ENCODE data around the gene IL1RN. TPM values are rescaled to one million over a fixed set of nuclear protein-coding genes. Genes with fewer than 3 reads are reported as not detected.
A peak's percentile ranks its signal among the peaks of the same experiment; 100 is the strongest.

Gene IL1RN
- total and polyA plus RNA-seq, 2 of the 13 experiments (the other 11 are each of a cell fraction or from before 2014, with no cell fraction given): 21.2 to 101 TPM

DNA sequence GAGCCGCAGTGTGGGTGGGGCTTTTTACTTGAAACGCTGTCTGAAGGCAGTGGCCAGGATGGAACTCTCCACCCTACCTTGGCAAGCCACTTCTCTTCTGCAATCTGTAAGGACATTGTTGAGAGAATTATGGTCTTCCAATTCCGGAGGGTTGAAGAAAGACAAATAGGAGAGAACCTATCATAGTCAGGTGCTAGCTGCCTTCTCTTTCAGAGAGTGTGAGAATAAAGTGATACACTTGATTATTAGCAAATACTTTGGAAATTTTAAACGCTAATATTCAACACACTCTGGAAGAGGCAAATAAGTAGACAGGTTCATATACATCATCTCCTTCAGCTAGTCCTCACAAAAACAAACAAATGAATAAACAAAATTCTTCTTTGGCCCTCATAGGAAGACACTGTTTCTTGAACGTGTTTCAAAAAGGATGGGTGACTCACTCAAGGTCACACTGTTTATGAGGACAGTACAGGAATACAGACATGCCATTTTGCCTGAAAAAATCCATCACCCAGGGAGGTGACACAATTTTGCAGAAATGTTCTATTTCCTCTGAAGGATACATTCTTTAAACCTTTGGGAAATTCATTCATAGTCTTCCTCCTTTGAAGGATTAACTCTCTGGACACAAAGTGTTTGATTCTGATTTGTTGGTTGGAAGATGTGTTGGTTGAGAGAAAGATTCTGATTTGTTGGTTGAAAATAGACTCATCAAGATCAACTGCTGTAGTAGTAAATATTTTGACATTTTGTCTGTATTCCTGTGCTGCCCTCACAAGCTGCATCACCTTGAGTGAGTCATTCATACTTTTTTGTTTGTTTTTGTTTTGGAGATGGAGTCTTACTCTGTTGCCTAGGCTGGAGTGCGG is 2.2 kb upstream of the IL1RN start:
- peak overlapping the region; percentile 92 for H3K27ac ChIP-seq (ENCODE audit: extremely low read length, insufficient read depth, low read length)
- 34% methylated on average over 6 of the region's 6 CpGs for WGBS (ENCODE audit: low lambda C conversion rate)
- intact Hi-C loops (cut with micrococcal nuclease; ENCODE audit: unreplicated experiment) (no loop called here), in situ Hi-C loops (cut with HindIII; ENCODE audit: extremely low pct_ligation_motif_present, low pct_unique_long_range_greater_than_20kb) (no loop called here)
- H2AFZ ChIP-seq (ENCODE audit: low read length): no peak overlapping the region
- no peak for FAIRE-seq
- H3K4me2 ChIP-seq (ENCODE audit: low read depth, low read length): peak overlapping the region; percentile 95
- POLR2A ChIA-PET: interaction anchor here (1.0 to 5.8 kb wide), 8 partner anchors 11 to 55 kb away, joined by 3 to 45 read pairs (median 6); partner anchors contain the start of gene PSD4
- H3K9ac ChIP-seq (ENCODE audit: insufficient read depth, low read depth, low read length): 0 out of 2 replicates have a peak overlapping the region, but pooled peaks have one; percentile 88
- H3K79me2 ChIP-seq (ENCODE audit: insufficient read depth, low read length): peaks cover 27% of the 10 kb centered on the region
- H3K4me3 ChIP-seq (replicated peaks in 1 of 3; ENCODE audit: insufficient read depth in 1 of 3, low read depth in 2 of 3, low read length in 3 of 3): 0 out of 6 replicates have a peak overlapping the region, but pooled peaks of 1 of the 3 experiments have one; percentile 77
- DNase-seq (ENCODE audit: low spot score): peak; percentile 74
- no peaks in the 10 kb centered on the region for H3K9me3 ChIP-seq (ENCODE audit: low read length)
- peaks cover 10 to 12% of the 10 kb centered on the region in 2 experiments; a peak in 4 of 5 replicates for H3K36me3 ChIP-seq (replicated peaks in 1 of 2; ENCODE audit: control insufficient read depth in 1 of 2, insufficient read depth in 2 of 2, low read length in 2 of 2)
- H3K27me3 ChIP-seq (ENCODE audit: control insufficient read depth in 1 of 2, insufficient read depth in 2 of 2, low read length in 2 of 2): no peaks in the 10 kb centered on the region; a peak in 1 of 5 replicates
- BruUV-seq (replicated peaks): no TSS peak
- CTCF ChIA-PET (ENCODE audit: low intra/inter-chr PET ratio, low total read pairs): no interaction called here
- no peak for ATAC-seq
- H3K4me1 ChIP-seq (ENCODE audit: insufficient read depth, low read length): peaks cover 89% of the 10 kb centered on the region
- no peaks in the 10 kb centered on the region for H4K20me1 ChIP-seq (ENCODE audit: insufficient read depth, low read length)
- TF ChIP-seq CENPT (CRISPR knock-in tag; IDR thresholded peaks at IDR 0.05; ENCODE audit: low read depth): no peak
- TF ChIP-seq, protein P1, sequence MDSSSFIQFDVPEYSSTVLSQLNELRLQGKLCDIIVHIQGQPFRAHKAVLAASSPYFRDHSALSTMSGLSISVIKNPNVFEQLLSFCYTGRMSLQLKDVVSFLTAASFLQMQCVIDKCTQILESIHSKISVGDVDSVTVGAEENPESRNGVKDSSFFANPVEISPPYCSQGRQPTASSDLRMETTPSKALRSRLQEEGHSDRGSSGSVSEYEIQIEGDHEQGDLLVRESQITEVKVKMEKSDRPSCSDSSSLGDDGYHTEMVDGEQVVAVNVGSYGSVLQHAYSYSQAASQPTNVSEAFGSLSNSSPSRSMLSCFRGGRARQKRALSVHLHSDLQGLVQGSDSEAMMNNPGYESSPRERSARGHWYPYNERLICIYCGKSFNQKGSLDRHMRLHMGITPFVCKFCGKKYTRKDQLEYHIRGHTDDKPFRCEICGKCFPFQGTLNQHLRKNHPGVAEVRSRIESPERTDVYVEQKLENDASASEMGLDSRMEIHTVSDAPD (CRISPR knock-in tag; IDR thresholded peaks at IDR 0.05): no peak
- TF ChIP-seq RARA (CRISPR knock-in tag; IDR thresholded peaks at IDR 0.05): peak; percentile 52
- TF ChIP-seq IKZF1 (IDR thresholded peaks at IDR 0.05): no peak
- peak; percentile 25 for TF ChIP-seq DRAP1 (CRISPR knock-in tag; IDR thresholded peaks at IDR 0.05)
- TF ChIP-seq ZNF772 (CRISPR knock-in tag; IDR thresholded peaks at IDR 0.05): no peak
- no peak for TF ChIP-seq LCORL (IDR thresholded peaks at IDR 0.05)
- TF ChIP-seq LCORL (CRISPR knock-in tag; IDR thresholded peaks at IDR 0.05): peak; percentile 57; the same call in 1 of the 2 replicates
- no peak for TF ChIP-seq SP5 (CRISPR knock-in tag; IDR thresholded peaks at IDR 0.05; ENCODE audit: borderline replicate concordance, low read depth)
- no peak for TF ChIP-seq ZNF713 (CRISPR knock-in tag; IDR thresholded peaks at IDR 0.05)
- TF ChIP-seq, protein P2, sequence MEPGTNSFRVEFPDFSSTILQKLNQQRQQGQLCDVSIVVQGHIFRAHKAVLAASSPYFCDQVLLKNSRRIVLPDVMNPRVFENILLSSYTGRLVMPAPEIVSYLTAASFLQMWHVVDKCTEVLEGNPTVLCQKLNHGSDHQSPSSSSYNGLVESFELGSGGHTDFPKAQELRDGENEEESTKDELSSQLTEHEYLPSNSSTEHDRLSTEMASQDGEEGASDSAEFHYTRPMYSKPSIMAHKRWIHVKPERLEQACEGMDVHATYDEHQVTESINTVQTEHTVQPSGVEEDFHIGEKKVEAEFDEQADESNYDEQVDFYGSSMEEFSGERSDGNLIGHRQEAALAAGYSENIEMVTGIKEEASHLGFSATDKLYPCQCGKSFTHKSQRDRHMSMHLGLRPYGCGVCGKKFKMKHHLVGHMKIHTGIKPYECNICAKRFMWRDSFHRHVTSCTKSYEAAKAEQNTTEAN (CRISPR knock-in tag; conservative IDR thresholded peaks at IDR 0.05): 0 out of 2 replicates have a peak, but pooled peaks have one; percentile 26
- TF ChIP-seq, protein P3, sequence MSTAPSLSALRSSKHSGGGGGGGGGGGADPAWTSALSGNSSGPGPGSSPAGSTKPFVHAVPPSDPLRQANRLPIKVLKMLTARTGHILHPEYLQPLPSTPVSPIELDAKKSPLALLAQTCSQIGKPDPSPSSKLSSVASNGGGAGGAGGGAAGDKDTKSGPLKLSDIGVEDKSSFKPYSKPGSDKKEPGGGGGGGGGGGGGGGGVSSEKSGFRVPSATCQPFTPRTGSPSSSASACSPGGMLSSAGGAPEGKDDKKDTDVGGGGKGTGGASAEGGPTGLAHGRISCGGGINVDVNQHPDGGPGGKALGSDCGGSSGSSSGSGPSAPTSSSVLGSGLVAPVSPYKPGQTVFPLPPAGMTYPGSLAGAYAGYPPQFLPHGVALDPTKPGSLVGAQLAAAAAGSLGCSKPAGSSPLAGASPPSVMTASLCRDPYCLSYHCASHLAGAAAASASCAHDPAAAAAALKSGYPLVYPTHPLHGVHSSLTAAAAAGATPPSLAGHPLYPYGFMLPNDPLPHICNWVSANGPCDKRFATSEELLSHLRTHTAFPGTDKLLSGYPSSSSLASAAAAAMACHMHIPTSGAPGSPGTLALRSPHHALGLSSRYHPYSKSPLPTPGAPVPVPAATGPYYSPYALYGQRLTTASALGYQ (CRISPR knock-in tag; IDR thresholded peaks at IDR 0.05): no peak; the same call in 1 of the 2 replicates
- no peak for TF ChIP-seq GABPA (IDR thresholded peaks at IDR 0.05; ENCODE audit: low read depth, low read length)
- TF ChIP-seq GABPA (CRISPR knock-in tag; IDR thresholded peaks at IDR 0.05; ENCODE audit: low read depth): no peak
- TF ChIP-seq ZNF274 (CRISPR knock-in tag; IDR thresholded peaks at IDR 0.05): no peak
- TF ChIP-seq, protein P4, sequence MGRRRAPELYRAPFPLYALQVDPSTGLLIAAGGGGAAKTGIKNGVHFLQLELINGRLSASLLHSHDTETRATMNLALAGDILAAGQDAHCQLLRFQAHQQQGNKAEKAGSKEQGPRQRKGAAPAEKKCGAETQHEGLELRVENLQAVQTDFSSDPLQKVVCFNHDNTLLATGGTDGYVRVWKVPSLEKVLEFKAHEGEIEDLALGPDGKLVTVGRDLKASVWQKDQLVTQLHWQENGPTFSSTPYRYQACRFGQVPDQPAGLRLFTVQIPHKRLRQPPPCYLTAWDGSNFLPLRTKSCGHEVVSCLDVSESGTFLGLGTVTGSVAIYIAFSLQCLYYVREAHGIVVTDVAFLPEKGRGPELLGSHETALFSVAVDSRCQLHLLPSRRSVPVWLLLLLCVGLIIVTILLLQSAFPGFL (CRISPR knock-in tag; IDR thresholded peaks at IDR 0.05): no peak
- peak; percentile 69; the same call in 1 of the 2 replicates for TF ChIP-seq ELF3 (CRISPR knock-in tag; IDR thresholded peaks at IDR 0.05)
- no peak for TF ChIP-seq RNF2 (conservative IDR thresholded peaks at IDR 0.05; ENCODE audit: low read depth)
- TF ChIP-seq RBM39 (IDR thresholded peaks at IDR 0.05; ENCODE audit: low read depth, low read length, poor library complexity, severe bottlenecking): no peak
